NCI-H128 (cell line): ENCODE measurements around the gene C18orf63.

Source experiments
- DNase-seq: peaks from one replicate; lab custom pipeline; 2025; ENCODE audit not compliant: unreplicated experiment; lab: John Stamatoyannopoulos, UW

Gene C18orf63

DNA sequence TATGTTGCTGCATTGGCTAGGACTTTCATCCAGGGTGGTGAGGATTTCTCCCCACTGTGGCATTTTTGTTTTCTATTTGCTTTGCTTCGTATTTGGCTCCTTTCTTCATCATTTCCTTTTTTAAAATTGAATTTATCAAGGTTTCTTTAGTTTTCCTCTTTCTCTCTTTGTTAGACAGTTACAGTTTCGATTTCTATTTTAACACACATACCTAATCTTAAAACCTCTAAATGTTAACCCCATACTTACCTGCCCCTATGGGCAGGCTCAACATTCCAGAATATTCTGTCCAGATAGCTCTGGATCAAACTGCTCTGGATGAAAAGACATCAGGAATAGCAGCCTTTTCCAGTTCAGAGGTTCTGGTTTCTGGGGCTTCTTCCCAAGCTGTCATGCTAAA lies 92.2 kb downstream of the C18orf63 start:
- DNase-seq, result no peak
